ENCODE data around the gene TSPAN16. TPM values are rescaled to one million over a fixed set of nuclear protein-coding genes. Genes with fewer than 3 reads are reported as not detected.
"Not testable (repeated sequence)": the region's sequence is repeated elsewhere in the genome, so short reads cannot be mapped to it uniquely, and the experiment has no call there.

The TSPAN16 gene
- total RNA-seq, 1 experiment from 2014 or later, result not detected

DNA sequence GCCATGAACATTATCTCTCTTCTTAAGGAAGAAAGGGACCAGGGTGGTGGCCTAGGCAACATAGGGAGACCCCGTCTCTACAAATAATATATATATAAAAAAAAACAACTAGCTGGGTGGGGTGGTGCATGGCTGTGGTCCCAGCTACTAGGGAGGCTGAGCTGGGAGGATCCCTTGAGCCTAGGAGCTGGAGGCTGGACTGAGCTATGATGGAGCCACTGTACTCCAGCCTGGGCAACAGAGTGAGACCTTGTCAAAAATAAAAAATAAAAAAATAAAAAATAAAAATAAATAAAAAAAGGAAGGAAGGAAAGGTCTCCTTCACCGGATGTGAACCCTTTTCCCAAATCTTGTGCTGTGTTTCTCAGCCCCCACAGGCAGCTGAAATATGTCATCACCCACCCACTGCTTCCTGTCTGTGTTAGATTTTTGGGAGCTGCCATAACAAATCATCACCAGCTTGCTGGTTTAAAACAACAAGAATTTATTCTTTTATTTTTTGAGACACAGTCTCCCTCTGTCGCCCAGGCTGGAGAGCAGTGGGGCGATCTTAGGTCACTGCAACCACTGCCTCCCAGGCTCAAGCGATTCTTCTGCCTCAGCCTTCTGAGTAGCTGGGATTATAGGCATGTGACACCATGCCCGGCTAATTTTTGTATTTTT is 9.5 kb upstream of the TSPAN16 start:
- no peak for DNase-seq
- Histone ChIP-seq H3K27ac (no peak overlapping the region), H3K36me3 (no peaks in the 10 kb centered on the region), H3K4me1 (peaks cover 3% of the 10 kb centered on the region; the same call in 1 of the 2 replicates), H3K27me3 (no peaks in the 10 kb centered on the region), H3K9me3 (replicated peaks) (no peaks in the 10 kb centered on the region), H3K4me3 (no peak overlapping the region)

DNA sequence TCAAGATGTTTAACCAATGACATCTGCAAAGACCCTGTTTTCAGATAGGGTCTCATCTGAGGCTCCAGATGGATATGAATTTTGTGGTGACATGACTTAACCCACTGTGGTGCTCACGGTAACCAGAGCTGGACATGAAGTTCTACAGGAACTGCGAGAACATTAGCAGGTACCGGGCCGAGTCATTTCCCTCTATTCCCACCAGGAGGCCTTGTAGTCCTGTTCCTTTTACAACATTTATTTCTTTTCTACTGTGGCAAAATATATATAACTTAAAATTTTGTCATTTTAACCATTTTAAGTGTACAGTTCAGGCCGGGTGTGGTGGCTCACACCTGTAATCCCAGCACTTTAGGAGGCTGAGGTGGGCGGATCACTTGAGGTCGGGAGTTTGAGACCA is 7.6 kb upstream of the TSPAN16 start:
- H3K27ac ChIP-seq, result no peak overlapping the region
- H3K36me3 ChIP-seq, result no peaks in the 10 kb centered on the region
- H3K9me3 ChIP-seq (replicated peaks), result no peaks in the 10 kb centered on the region
- H3K4me3 ChIP-seq, result no peak overlapping the region
- no peak for DNase-seq
- peaks cover 3% of the 10 kb centered on the region; the same call in 1 of the 2 replicates for H3K4me1 ChIP-seq
- H3K27me3 ChIP-seq, result no peaks in the 10 kb centered on the region

- Histone ChIP-seq H3K36me3 (no peaks in the 10 kb centered on the region), H3K27ac (no peak overlapping the region), H3K9me3 (replicated peaks) (no peaks in the 10 kb centered on the region), H3K27me3 (no peaks in the 10 kb centered on the region; the same call in 1 of the 2 replicates), H3K4me1 (peaks cover 3% of the 10 kb centered on the region; the same call in 1 of the 2 replicates), H3K4me3 (no peak overlapping the region)
- DNase-seq, result no peak
Measured at GRCh38 chr19:11290256-11290655, 5.7 kb upstream of the TSPAN16 start.

DNA sequence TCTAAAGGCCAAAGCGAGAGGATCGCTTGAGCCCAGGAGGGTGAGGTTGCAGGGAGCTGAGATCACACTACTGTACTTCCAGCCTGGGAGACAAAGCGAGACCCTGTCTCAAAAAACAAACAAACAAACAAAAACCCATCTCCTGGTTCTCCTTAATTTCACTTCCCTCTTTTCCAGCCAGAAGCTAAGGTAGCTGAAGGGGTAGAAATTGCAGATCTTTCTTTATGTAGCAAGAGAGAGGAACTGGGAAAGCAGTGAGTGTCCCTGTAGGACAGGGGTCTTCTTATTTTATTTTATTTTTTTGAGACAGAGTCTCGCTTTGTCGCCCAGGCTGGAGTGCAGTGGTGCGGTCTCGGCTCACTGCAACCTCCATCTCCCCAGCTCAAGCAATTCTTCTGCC is 4.5 kb upstream of the TSPAN16 start:
- DNase-seq, result no peak
- Histone ChIP-seq H3K27me3 (no peaks in the 10 kb centered on the region; the same call in 1 of the 2 replicates), H3K36me3 (no peaks in the 10 kb centered on the region), H3K4me3 (no peak overlapping the region), H3K9me3 (replicated peaks) (no peaks in the 10 kb centered on the region), H3K4me1 (peaks cover 3% of the 10 kb centered on the region; the same call in 1 of the 2 replicates), H3K27ac (no peak overlapping the region)

DNA sequence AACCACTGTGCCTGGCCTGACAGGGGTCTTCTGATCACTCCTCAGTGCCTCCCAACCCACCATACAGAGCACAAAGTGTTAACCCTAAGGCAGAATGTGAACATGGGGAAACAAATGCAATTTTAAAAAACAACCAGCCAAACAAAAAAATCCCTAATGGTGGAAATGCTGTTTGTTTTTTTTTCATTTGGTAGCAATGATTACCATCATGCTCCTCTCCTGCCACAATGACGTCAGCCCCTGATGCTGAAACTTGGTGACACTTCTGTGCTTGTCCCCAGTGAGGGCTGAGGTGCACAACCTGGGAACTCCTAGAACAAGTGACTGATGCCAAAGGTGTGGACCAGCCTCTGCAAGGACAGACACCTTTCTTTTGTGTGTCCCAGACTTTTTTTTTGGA is 4.0 kb upstream of the TSPAN16 start:
- no peak for DNase-seq
- no peaks in the 10 kb centered on the region for H3K9me3 ChIP-seq (replicated peaks)
- no peak overlapping the region for H3K27ac ChIP-seq
- H3K36me3 ChIP-seq, result no peaks in the 10 kb centered on the region
- H3K4me3 ChIP-seq, result no peak overlapping the region
- H3K27me3 ChIP-seq, result no peaks in the 10 kb centered on the region; the same call in 1 of the 2 replicates
- H3K4me1 ChIP-seq, result peaks cover 3% of the 10 kb centered on the region; the same call in 1 of the 2 replicates

DNA sequence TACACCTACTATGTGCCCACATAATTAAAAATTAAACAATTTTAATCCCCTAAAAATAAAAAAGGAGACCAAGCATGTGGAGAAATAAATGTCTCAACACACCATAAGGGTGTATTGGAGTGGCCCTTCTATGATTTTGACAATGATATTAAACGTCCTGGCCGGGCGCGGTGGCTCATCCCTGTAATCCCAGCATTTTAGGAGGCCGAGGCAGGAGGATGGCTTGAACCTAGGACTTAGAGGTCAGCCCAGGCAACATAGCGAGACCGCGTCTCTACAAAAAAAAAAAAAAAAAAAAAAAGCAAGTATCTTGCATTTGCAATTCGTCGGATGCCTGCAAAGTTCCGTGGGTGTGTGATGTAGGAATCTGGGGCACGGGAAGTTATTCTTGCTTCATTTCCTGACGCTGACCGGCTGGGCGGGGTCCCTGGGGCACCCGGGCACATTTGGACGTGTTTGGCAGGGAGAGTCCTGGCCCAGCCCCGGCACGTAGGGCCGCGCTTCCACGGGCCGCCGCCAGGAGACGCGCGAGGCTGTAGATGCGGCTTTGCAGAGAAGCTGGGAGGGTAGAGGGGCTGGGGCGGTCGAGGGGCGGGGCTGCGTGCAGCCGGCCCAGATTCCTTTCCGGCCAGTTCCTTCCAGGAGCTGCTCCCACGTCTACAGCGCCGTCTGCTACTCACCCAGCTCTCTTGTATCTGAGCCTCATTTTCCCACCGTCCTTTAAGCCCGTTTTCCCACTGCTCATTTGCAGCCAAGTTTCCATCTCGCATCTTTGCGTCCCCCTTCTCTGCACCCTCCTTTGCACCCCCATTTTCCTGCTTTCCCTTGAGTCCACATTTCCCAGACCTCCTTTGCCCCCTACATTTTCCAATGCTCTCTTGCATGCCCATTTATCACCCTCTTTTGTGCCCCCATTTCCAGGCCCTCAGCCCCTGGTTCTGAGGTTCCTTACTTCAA is 2.2 kb upstream of the TSPAN16 start:
- Histone ChIP-seq H3K27ac (no peak overlapping the region), H3K4me3 (peak overlapping the region; percentile 24; the same call in 1 of the 2 replicates), H3K9me3 (replicated peaks) (no peaks in the 10 kb centered on the region), H3K4me1 (peaks cover 3% of the 10 kb centered on the region; the same call in 1 of the 2 replicates), H3K36me3 (no peaks in the 10 kb centered on the region), H3K27me3 (no peaks in the 10 kb centered on the region; the same call in 1 of the 2 replicates)
- DNase-seq, result peak; percentile 87 to 91

- Histone ChIP-seq H3K4me3 (no peak overlapping the region), H3K36me3 (no peaks in the 10 kb centered on the region), H3K9me3 (replicated peaks) (no peaks in the 10 kb centered on the region), H3K27me3 (no peaks in the 10 kb centered on the region; the same call in 1 of the 2 replicates), H3K4me1 (no peaks in the 10 kb centered on the region), H3K27ac (no peak overlapping the region)
- DNase-seq, result no peak
Measured at GRCh38 chr19:11295180-11295579, 780 bp upstream of the TSPAN16 start.

DNA sequence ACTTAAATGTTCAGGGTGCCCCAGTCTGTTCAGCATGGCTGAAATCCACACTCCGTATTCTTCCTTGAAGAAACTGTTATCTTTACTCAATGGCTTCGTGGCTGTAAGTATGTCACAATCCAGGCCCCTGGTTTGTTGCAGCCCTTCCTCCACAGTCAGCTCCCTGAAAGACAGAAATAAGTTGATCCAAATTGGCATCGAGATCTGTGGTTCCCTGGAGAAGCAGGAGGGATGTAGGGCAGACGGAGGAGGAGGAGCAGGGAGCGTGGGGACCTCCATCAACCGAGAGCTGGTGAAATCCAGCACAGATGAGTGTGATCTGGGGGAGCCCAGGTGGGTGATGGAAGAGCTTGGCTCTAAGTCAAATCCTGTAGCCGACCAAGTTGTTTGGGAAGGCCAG is 304 bp downstream of the TSPAN16 start:
- Histone ChIP-seq H3K27ac (no peak overlapping the region), H3K36me3 (no peaks in the 10 kb centered on the region), H3K9me3 (replicated peaks) (no peaks in the 10 kb centered on the region), H3K4me1 (no peaks in the 10 kb centered on the region), H3K4me3 (no peak overlapping the region), H3K27me3 (no peaks in the 10 kb centered on the region; the same call in 1 of the 2 replicates)
- no peak for DNase-seq

DNA sequence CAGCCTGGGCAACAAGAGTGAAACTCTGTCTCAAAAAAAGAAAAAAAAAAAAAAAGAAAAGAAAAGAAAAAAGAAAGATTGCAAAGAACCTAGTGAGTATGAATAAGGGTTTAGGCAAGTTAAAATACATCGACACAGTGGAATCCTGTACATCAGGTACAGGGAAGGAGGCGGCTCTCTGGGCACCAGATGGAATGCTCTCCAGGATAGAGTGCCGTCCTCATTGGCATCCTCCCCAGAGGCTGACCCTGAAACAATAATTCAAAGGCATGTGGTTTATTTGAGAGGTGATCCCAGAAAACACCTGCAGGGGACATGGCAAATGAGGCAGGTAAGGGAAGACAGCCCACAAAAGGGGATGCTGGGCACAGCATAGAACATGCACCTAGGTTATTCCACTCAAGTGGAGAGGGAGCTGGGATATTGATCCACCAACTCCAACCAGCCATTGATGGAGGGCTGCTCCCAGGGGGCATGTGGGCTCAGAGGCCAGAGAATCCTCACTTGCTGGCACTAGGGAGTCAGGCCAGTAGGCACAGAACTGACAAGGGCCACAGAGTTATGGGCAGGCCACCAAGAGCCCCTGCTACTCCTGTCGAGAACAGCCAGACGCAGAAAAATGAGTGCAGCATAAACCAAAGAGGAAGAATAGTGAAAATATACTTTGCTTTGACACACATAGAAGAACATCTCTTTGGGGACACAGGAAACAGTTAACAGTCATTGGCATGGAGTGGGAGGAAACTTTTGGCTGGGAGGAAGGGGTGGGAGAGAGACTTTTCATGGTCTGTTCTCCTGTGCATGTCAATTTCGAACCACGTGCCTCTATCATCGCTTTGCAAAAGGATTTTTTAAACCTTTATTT is 4.2 kb downstream of the TSPAN16 start:
- no peak overlapping the region for H3K4me3 ChIP-seq
- DNase-seq, result no peak
- no peaks in the 10 kb centered on the region for H3K4me1 ChIP-seq
- no peaks in the 10 kb centered on the region for H3K36me3 ChIP-seq
- no peak overlapping the region for H3K27ac ChIP-seq
- H3K27me3 ChIP-seq, result peaks cover 3% of the 10 kb centered on the region; the same call in 1 of the 2 replicates
- H3K9me3 ChIP-seq (replicated peaks), result no peaks in the 10 kb centered on the region

- peaks cover 3% of the 10 kb centered on the region; the same call in 1 of the 2 replicates for H3K27me3 ChIP-seq
- no peaks in the 10 kb centered on the region for H3K9me3 ChIP-seq (replicated peaks)
- no peak overlapping the region for H3K27ac ChIP-seq
- no peaks in the 10 kb centered on the region for H3K36me3 ChIP-seq
- H3K4me1 ChIP-seq, result no peaks in the 10 kb centered on the region
- no peak overlapping the region for H3K4me3 ChIP-seq
- DNase-seq, result no peak
Measured at GRCh38 chr19:11300811-11301120, 4.8 kb downstream of the TSPAN16 start.

GRCh38 chr19:11304936-11305335 is 9.0 kb downstream of the TSPAN16 start:
- DNase-seq, result no peak
- Histone ChIP-seq H3K4me3 (no peak overlapping the region), H3K27me3 (0 out of 2 replicates have a peak, but pooled peaks cover 3% of the 10 kb centered on the region), H3K4me1 (no peaks in the 10 kb centered on the region), H3K36me3 (no peaks in the 10 kb centered on the region), H3K27ac (no peak overlapping the region), H3K9me3 (replicated peaks) (no peaks in the 10 kb centered on the region)

GRCh38 chr19:11306337-11306736 is 10.4 kb downstream of the TSPAN16 start:
- Histone ChIP-seq H3K4me3 (no peak overlapping the region), H3K36me3 (no peaks in the 10 kb centered on the region), H3K27ac (no peak overlapping the region), H3K4me1 (no peaks in the 10 kb centered on the region), H3K27me3 (0 out of 2 replicates have a peak, but pooled peaks cover 3% of the 10 kb centered on the region), H3K9me3 (replicated peaks) (no peaks in the 10 kb centered on the region)
- no peak for DNase-seq

DNA sequence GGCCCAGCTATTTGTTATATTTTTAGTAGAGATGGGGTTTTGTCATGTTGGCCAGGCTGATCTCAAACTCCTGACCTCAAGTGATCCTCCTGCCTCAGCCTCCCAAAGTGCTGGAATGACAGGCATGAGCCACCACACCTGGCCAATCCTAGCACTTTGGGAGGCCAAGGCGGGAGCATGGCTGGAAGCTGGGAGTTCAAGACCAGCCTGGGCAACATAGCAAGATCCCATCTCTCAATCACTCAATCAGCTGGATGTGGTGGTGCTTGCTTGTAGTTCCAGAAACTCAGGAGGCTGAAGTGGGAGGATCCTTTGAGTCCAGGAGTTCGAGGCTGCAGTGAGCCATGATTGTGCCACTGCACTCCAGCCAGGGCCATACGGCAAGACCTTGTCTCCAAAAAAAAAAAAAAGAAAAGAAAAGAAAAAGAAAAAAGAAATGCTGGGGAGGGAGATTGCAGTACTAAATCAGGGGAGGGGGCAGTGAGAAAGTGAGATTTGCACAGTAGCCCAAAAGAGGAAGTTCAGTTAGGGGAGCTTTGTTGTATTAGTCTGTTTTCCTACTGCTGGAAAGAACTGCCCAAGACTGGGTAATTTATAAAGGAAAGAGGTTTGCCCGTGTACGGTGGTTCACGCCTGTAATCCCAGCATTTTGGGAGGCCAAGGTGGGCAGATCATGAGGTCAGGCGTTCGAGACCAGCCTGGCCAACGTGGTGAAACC is 24.5 kb downstream of the TSPAN16 start:
- H3K27ac ChIP-seq; H3K4me3 ChIP-seq; H3K9me3 ChIP-seq (replicated peaks); H3K36me3 ChIP-seq; H3K27me3 ChIP-seq; DNase-seq: not testable (repeated sequence)
- H3K4me1 ChIP-seq, result peaks cover 41% of the 10 kb centered on the region

Data from SJCRH30 (cell line).